ENCODE measurements around the gene DPF1. TPM values are rescaled to one million over a fixed set of nuclear protein-coding genes. Genes with fewer than 3 reads are reported as not detected.

Gene DPF1
- total and polyA plus RNA-seq, 10 of the 15 experiments (the other 5 are each of a cell fraction or from before 2014, with no cell fraction given) = 0.11 to 4.3 (median 2.4) TPM

GRCh38 chr19:38247734-38248268 is 23.8 kb upstream of the DPF1 start:
- no peaks in the 10 kb centered on the region for H4K20me1 ChIP-seq (ENCODE audit: control insufficient read depth, insufficient read depth)
- no TSS peak for BruUV-seq (replicated peaks)
- DNase-seq (ENCODE audit: low read depth, low spot score) = no peak
- no peak overlapping the region for H3K9ac ChIP-seq (ENCODE audit: control insufficient read depth, insufficient read depth, low read length)
- no peaks in the 10 kb centered on the region for H3K27me3 ChIP-seq (replicated peaks in 1 of 2; ENCODE audit: control insufficient read depth in 2 of 2, insufficient read depth in 2 of 2, low read length in 1 of 2)
- TF ChIP-seq CREB1 (IDR thresholded peaks at IDR 0.05; ENCODE audit: low read depth) = no peak
- TF ChIP-seq PKNOX1 (IDR thresholded peaks at IDR 0.05) = no peak
- TF ChIP-seq WRNIP1 (IDR thresholded peaks at IDR 0.05; ENCODE audit: borderline replicate concordance, low read depth, low read length) = no peak
- no peak overlapping the region for H3K4me3 ChIP-seq
- ChIA-PET POLR2A (no interaction called here), RAD21 (ENCODE audit: unreplicated experiment) (no interaction called here), CTCF (interaction anchor here (0.9 to 5.6 kb wide), 3 partner anchors 14 to 155 kb away, joined by 3 to 74 read pairs (median 3); partner anchors contain the start of genes CATSPERG and FAM98C), SMC1A (ENCODE audit: uncharacterized antibody, unreplicated experiment) (no interaction called here)
- intact Hi-C loops (cut with micrococcal nuclease; ENCODE audit: unreplicated experiment) = no loop called here
- no peaks in the 10 kb centered on the region for H3K4me1 ChIP-seq (ENCODE audit: control insufficient read depth, insufficient read depth, low read length)
- H3K9me3 ChIP-seq (replicated peaks; ENCODE audit: control insufficient read depth, insufficient read depth, low read length) = no peaks in the 10 kb centered on the region
- WGBS (ENCODE audit: insufficient coverage, insufficient replicate concordance, low lambda C conversion rate, missing lambda C conversion rate) = 56% methylated on average over 9 of the region's 9 CpGs
- H2AFZ ChIP-seq (ENCODE audit: control insufficient read depth, low read depth, low read length) = no peak overlapping the region
- no peak for ATAC-seq
- no peaks in the 10 kb centered on the region for H3K79me2 ChIP-seq (ENCODE audit: control insufficient read depth, insufficient read depth, low read length)
- no peak overlapping the region for H3K4me2 ChIP-seq (ENCODE audit: control insufficient read depth, insufficient read depth)
- no peak for FAIRE-seq
- no peaks in the 10 kb centered on the region for H3K36me3 ChIP-seq (ENCODE audit: control insufficient read depth in 2 of 2, insufficient read depth in 2 of 2, low read length in 1 of 2)
- H3K27ac ChIP-seq (ENCODE audit: control insufficient read depth, insufficient read depth) = no peak overlapping the region
- in situ Hi-C loops (cut with MboI) = no loop called here

- no TSS peak for BruUV-seq (replicated peaks)
- CTCF ChIA-PET = interaction anchor here (5.1 to 5.6 kb wide), 2 partner anchors 87 to 346 kb away, joined by 46 to 74 read pairs; partner anchors contain the start of gene CATSPERG
These were observed 23.1 kb upstream of the DPF1 start for GRCh38 chr19:38247126-38247525.

More at GRCh38 chr19:38247126-38247525, 23.1 kb upstream of the DPF1 start:
- ChIA-PET SMC1A (ENCODE audit: uncharacterized antibody, unreplicated experiment) (no interaction called here), RAD21 (ENCODE audit: unreplicated experiment) (no interaction called here), POLR2A (interaction anchor here (0.6 kb wide), 1 partner anchor 512 kb away, joined by 6 read pairs; no protein-coding TSS in a partner anchor)
- no peaks in the 10 kb centered on the region for H3K79me2 ChIP-seq (ENCODE audit: control insufficient read depth, insufficient read depth, low read length)
- no peak for DNase-seq (ENCODE audit: low read depth, low spot score)
- in situ Hi-C loops (cut with MboI) (no loop called here), intact Hi-C loops (cut with micrococcal nuclease; ENCODE audit: unreplicated experiment) (no loop called here)
- H3K27me3 ChIP-seq (replicated peaks in 1 of 2; ENCODE audit: control insufficient read depth in 2 of 2, insufficient read depth in 2 of 2, low read length in 1 of 2) = no peaks in the 10 kb centered on the region
- no peaks in the 10 kb centered on the region for H4K20me1 ChIP-seq (ENCODE audit: control insufficient read depth, insufficient read depth)
- no peak overlapping the region for H3K9ac ChIP-seq (ENCODE audit: control insufficient read depth, insufficient read depth, low read length)
- no peak overlapping the region for H2AFZ ChIP-seq (ENCODE audit: control insufficient read depth, low read depth, low read length)
- no peak for TF ChIP-seq ZBTB11 (CRISPR knock-in tag; IDR thresholded peaks at IDR 0.05)
- TF ChIP-seq SMAD1 (IDR thresholded peaks at IDR 0.05; ENCODE audit: low read depth, partially characterized antibody) = no peak
- TF ChIP-seq ZNF217 (IDR thresholded peaks at IDR 0.05) = no peak
- no peak for TF ChIP-seq FOS (IDR thresholded peaks at IDR 0.05; ENCODE audit: borderline replicate concordance, extremely low read depth, insufficient read length)
- TF ChIP-seq BRCA1 (IDR thresholded peaks at IDR 0.05; ENCODE audit: low read depth, low read length) = no peak
- TF ChIP-seq POLR2AphosphoS2 (IDR thresholded peaks at IDR 0.05; ENCODE audit: low read depth, low read length) = no peak
- TF ChIP-seq CREB1 (IDR thresholded peaks at IDR 0.05; ENCODE audit: low read depth) = no peak
- no peak for TF ChIP-seq EED (IDR thresholded peaks at IDR 0.05; ENCODE audit: low read depth)
- no peak for TF ChIP-seq RAD21 (IDR thresholded peaks at IDR 0.05; ENCODE audit: insufficient read depth, low read depth, low read length)
- TF ChIP-seq WRNIP1 (IDR thresholded peaks at IDR 0.05; ENCODE audit: borderline replicate concordance, low read depth, low read length) = no peak
- TF ChIP-seq MTA3 (IDR thresholded peaks at IDR 0.05; ENCODE audit: borderline replicate concordance, low read length) = no peak
- no peak for TF ChIP-seq SP1 (IDR thresholded peaks at IDR 0.05; ENCODE audit: low read depth, low read length)
- no peak overlapping the region for H3K4me3 ChIP-seq
- no peaks in the 10 kb centered on the region for H3K36me3 ChIP-seq (ENCODE audit: control insufficient read depth in 2 of 2, insufficient read depth in 2 of 2, low read length in 1 of 2)
- no peak for FAIRE-seq
- H3K4me2 ChIP-seq (ENCODE audit: control insufficient read depth, insufficient read depth) = no peak overlapping the region
- no peak for ATAC-seq
- no peak overlapping the region for H3K27ac ChIP-seq (ENCODE audit: control insufficient read depth, insufficient read depth)
- WGBS (ENCODE audit: insufficient coverage, insufficient replicate concordance, low lambda C conversion rate, missing lambda C conversion rate) = 29% methylated on average over 1 of the region's 5 CpGs
- no peaks in the 10 kb centered on the region for H3K4me1 ChIP-seq (ENCODE audit: control insufficient read depth, insufficient read depth, low read length)
- H3K9me3 ChIP-seq (replicated peaks; ENCODE audit: control insufficient read depth, insufficient read depth, low read length) = no peaks in the 10 kb centered on the region
